Measurements from ENCODE around the gene PACSIN1.

- no peak for TF ChIP-seq POLR2AphosphoS5 (IDR thresholded peaks at IDR 0.05; ENCODE audit: low read depth, low read length)
- TF ChIP-seq EZH2 (IDR thresholded peaks at IDR 0.05): no peak
- TF ChIP-seq SP1 (IDR thresholded peaks at IDR 0.05; ENCODE audit: low read depth): no peak
- TF ChIP-seq ZFX (IDR thresholded peaks at IDR 0.05): no peak
- TF ChIP-seq CTCF (IDR thresholded peaks at IDR 0.05 in 2 of 3, conservative IDR thresholded peaks at IDR 0.05 in 1 of 3; ENCODE audit: borderline replicate concordance in 1 of 3, insufficient read depth in 1 of 3, low read depth in 2 of 3, low read length in 2 of 3): no peak
- no peak for TF ChIP-seq SRF (IDR thresholded peaks at IDR 0.05; ENCODE audit: low read depth)
- no peak for TF ChIP-seq MAX (IDR thresholded peaks at IDR 0.05)
- TF ChIP-seq ZBTB33 (IDR thresholded peaks at IDR 0.05; ENCODE audit: extremely low read depth, insufficient replicate concordance, low read length): no peak
- no peak for TF ChIP-seq REST (IDR thresholded peaks at IDR 0.05; ENCODE audit: low read depth)
- no peak for TF ChIP-seq POLR2A (IDR thresholded peaks at IDR 0.05; ENCODE audit: borderline replicate concordance, extremely low read depth, insufficient read depth, insufficient read length)
- no peak for TF ChIP-seq ZNF274 (IDR thresholded peaks at IDR 0.05; ENCODE audit: low read depth, low read length)
Observed at GRCh38 chr6:34535199-34535598, 69.3 kb downstream of the PACSIN1 start.
